OCI-LY3 (cell line): ENCODE data around the gene CDH4.

ENCODE experiments used
- EZH2phosphoT487 ChIP-seq: fragments of 200-600 bp; shearing (Covaris generic); IDR thresholded peaks from 2 replicates; pipeline ENCODE4 v1.6.1; 2018; ENCODE audit warnings: antibody characterized with exemption, mixed run types, low read depth
- TF ChIP-seq, protein P1 (sequence below): fragments of 200-600, 300-600 bp; sonication (generic); IDR thresholded peaks from 2 replicates; pipeline ENCODE4 v1.5.1; 2014; ENCODE audit warnings: antibody characterized with exemption, low read length, low read depth

DNA sequence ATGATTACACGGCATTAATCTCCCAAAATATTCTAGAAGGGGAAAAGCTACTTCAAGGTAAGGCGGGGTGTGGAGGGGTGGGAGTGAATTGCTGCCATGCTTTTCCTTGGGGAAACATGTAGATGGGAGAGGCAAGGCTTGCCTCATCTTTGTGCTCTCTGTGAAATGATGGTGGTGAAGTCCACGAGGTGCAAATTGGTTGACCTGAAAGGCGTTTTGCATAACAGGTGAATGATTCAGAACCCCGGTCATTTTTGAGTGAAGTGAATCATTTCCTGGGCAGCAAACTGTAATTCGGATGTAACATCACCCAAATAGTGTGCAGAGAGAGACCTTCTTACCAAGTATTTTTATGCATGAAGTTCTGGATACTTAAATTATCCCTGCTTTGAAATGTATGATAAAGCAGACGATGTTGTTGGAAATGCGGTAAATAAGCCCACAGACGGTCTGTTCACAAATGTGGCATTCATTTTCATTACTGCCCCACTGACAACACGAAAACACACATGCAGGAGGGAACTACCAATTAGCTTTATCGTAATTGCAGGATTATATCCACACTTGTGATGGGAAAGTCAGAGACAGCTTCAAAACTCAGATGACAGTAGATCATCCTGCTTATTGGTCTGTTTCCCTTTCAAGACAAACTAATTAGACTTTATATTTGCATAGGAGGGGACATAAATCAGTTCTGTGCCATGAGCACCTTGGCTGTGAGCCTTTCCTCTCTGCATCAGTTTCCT, 3.0 kb downstream of the CDH4 start:
- no peak for TF ChIP-seq EZH2phosphoT487
- TF ChIP-seq, protein P1, sequence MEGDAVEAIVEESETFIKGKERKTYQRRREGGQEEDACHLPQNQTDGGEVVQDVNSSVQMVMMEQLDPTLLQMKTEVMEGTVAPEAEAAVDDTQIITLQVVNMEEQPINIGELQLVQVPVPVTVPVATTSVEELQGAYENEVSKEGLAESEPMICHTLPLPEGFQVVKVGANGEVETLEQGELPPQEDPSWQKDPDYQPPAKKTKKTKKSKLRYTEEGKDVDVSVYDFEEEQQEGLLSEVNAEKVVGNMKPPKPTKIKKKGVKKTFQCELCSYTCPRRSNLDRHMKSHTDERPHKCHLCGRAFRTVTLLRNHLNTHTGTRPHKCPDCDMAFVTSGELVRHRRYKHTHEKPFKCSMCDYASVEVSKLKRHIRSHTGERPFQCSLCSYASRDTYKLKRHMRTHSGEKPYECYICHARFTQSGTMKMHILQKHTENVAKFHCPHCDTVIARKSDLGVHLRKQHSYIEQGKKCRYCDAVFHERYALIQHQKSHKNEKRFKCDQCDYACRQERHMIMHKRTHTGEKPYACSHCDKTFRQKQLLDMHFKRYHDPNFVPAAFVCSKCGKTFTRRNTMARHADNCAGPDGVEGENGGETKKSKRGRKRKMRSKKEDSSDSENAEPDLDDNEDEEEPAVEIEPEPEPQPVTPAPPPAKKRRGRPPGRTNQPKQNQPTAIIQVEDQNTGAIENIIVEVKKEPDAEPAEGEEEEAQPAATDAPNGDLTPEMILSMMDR = no peak
